HG03159 (cell line): ENCODE measurements around the gene KRT4.

Experiments
- ATAC-seq: cut with Tn5 transposase; IDR thresholded peaks from one replicate; pipeline ENCODE4 v1.9.1; 2021; ENCODE audit warnings: mild to moderate bottlenecking, moderate library complexity; ENCODE audit not compliant: unreplicated experiment

Gene KRT4

GRCh38 chr12:52794479-52795331 is 19.2 kb downstream of the KRT4 start:
- ATAC-seq = no peak

GRCh38 chr12:52792185-52793029 is 21.5 kb downstream of the KRT4 start:
- ATAC-seq = no peak

GRCh38 chr12:52791271-52792184 is 22.4 kb downstream of the KRT4 start:
- no peak for ATAC-seq

GRCh38 chr12:52790427-52791270 is 23.3 kb downstream of the KRT4 start:
- no peak for ATAC-seq

GRCh38 chr12:52789637-52790426 is 24.1 kb downstream of the KRT4 start:
- ATAC-seq = no peak

DNA sequence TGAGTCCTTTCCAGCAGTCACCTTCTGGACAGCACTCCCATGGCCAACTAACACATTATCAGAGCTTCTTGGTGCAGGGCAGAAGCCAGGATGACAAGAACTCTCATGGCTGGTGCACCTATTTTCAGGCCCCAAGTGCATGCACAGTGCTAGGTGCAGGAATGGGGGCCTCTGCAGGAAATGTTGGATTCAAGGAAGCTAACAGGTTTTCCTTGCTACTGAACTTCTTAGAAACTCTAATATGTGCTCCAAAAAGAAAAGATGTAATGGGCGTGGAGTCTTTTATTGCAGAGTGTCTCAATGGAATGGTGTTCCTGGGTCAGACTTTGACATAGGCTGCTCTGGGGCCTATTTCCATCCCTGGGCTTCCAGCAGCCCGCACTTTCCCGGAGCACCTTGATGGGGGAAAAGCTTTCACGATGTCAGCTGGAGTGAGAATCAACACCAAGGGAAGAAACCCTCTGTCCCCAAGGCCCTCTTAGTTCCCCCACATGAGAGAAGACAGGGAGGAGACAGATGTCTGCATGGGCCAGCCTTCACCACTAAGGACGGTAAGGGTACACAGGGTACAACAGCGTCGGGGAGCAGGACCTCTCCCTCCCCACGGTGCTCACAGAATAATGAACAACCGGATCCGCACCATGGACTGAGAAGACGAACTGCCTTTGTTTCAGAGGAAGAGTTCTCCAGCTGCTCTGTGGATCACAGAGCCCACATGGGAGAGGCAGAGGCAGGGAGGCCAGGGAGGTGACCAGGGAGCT is 24.9 kb downstream of the KRT4 start:
- ATAC-seq = no peak

GRCh38 chr12:52788192-52788875 is 25.6 kb downstream of the KRT4 start:
- ATAC-seq = no peak

DNA sequence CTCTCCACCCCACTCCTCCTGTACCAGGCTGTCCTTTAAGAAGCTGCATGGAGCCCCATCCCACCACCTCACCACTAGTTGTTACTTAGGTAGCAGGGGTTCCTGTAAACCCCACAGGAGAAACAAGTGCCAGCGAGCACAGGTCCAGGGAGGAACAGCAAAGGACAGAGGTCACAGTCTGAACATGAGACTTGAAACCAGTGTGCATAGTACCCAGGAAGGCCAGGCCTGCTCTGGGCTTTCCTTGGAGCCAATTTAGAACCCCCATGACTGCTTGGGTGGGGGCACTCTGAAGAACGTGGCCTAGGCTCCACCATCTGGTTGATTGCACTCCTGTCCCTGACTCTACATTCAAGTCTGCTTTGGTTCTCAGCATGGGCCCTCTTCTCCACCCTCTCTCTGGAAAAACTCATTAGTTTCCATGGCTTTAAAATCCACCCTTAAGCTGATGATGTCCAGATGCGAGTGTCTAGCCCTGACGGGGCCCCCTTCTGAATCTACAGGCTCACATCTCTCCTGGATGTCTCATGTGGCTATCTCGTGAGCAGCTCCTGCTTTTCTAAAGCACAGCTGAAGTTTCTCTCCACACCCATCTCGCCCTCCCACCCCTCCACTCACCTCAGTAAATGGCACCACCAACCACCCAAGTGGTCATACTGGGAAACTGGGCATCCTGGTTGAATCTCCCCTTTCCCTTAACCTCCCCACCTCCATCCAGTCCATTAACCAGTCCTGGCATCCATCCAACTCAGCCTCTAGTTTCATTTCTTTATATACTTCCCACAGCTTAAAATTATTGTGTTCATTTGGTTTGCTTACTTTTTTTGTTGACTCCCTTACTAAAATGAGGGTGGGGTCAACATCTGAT is 26.4 kb downstream of the KRT4 start:
- no peak for ATAC-seq

- no peak for ATAC-seq
Measured at GRCh38 chr12:52784909-52785308, 29.0 kb downstream of the KRT4 start.

DNA sequence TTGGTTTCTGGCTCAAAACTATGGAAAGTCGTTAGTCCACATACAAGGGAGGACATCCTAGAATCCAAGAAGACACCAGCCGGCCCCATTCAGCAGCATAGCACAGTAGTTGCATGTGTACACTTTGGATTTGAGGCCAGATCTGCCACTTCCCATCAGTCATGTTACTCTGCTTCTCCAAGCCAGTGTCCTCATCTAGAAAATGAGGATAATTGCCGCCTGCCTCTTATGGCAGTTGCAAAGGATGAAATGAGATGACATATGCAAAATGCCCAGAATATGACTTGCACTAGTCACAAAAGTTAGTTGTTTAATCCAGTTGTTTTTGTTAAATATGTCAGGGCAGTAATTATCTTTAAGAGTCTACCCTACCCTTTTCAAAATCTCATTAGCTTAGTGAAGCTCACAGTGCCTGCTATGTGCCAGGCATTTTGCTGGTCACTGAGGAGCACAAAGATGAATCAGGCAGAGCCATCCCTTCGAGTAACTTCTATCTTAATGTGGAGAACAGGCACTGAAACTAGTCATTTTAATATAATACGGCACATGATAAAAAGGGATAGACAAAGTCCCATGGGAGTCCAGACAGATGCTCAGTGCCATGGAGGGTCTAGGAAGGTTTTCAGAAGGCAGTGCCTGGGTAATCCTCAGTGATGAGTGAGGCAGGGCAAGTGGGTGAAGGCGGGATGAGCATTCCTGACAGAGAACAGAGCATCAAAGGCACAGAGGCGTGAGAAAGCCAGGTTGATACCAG is 30.2 kb downstream of the KRT4 start:
- no peak for ATAC-seq

GRCh38 chr12:52782502-52782901 is 31.4 kb downstream of the KRT4 start:
- no peak for ATAC-seq

- ATAC-seq = no peak
Measured at GRCh38 chr12:52781399-52782082, 32.4 kb downstream of the KRT4 start.

DNA sequence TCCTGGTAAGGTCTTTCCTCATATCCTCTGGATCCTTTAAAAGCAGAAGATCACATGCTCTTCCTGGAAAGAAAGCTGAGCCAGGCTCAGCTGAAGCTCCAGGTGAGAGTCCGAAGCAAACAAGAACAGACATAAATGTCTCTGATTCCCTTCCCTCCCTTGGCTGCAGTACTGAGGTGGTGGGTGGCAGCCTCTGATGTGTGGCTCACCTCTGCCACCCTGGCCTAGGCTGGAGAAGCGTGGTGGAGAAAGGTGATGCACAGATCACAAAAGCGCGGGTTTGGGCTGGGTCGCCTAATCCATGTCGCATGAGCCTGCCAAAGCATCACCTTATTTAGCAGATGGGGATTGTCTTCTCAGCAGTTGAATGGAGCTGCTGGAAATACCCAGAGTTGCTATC is 34.0 kb downstream of the KRT4 start:
- no peak for ATAC-seq

DNA sequence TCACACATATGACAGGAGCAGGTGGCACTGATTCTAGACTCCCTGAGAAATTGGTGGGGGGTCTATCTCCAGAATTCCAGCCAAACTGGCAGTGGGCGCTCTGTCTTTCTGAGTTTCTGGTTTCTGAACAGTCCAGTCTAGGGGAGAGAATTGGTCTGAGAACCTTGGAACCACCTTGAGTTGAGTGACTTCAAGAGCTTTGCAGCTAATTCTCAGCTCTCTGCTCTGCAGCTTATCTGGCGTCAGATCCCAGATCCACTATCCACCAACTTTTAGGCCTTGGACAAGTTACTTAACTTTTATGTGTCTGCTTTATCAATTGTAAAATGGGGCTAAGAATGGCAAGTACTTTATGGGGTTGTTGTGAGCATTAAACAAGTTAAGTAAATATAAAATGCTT is 35.1 kb downstream of the KRT4 start:
- no peak for ATAC-seq

GRCh38 chr12:52777566-52777965 is 36.4 kb downstream of the KRT4 start:
- ATAC-seq = no peak

- no peak for ATAC-seq
Measured at GRCh38 chr12:52776913-52777395, 37.0 kb downstream of the KRT4 start, which contains the start of gene KRT76. TSS of gene KRT76 (minus strand) at chr12:52777345. CDS start at chr12:52777291, 54 bp downstream.
